IMR-90 (cell line): ENCODE data around the gene FOXK2. TPM values are rescaled to one million over a fixed set of nuclear protein-coding genes. Genes with fewer than 3 reads are reported as not detected.

Experiments used
- ATAC-seq: fragments of 200-7000 bp; cut with Tn5 transposase; 2 replicates; pipeline ENCODE4 v1.9.1; 2020; ENCODE audit warnings: low read depth, mild to moderate bottlenecking, moderate library complexity
- BruUV-seq: library from RNA; stranded (reverse); fragments of 400-500 nt; replicated peaks from 2 replicates; lab custom pipeline; 2021; lab: Mats Ljungman, UMichigan
- CTCF ChIA-PET: fragments of 300-600 bp; formaldehyde crosslinking; extraction: SDS; loops from one replicate; lab custom pipeline; 2021; ENCODE audit warnings: antibody characterized with exemption; lab: Yijun Ruan, JAX
- POLR2A ChIA-PET: fragments of 300-600 bp; sonication (Branson Sonifier 250); formaldehyde crosslinking; loops from one replicate; lab custom pipeline; 2022; ENCODE audit warnings: antibody characterized with exemption; ENCODE audit not compliant: unreplicated experiment; lab: Charles Lee
- DNase-seq: peaks from one replicate; pipeline ENCODE4 v3.0.0; 2013
- H2AFZ ChIP-seq: replicated peaks from 2 replicates; pipeline ENCODE3; 2013; ENCODE audit warnings: low read length, mild to moderate bottlenecking; ENCODE audit not compliant: poor library complexity
- H2AK5ac ChIP-seq: 2 replicates; pipeline ENCODE4 v1.6.1; 2013; ENCODE audit warnings: low read depth, low read length, inconsistent platforms
- H2AK9ac ChIP-seq: replicated peaks from 2 replicates; pipeline ENCODE3; 2013; ENCODE audit warnings: mild to moderate bottlenecking, low read depth, low read length, moderate library complexity; ENCODE audit not compliant: poor library complexity
- H2BK120ac ChIP-seq: 2 replicates; pipeline ENCODE4 v1.6.1; 2013; ENCODE audit warnings: low read depth, low read length, inconsistent platforms
- H2BK15ac ChIP-seq: 3 replicates; pipeline ENCODE4 v1.6.1; 2013; ENCODE audit warnings: low read depth, low read length, inconsistent platforms
- H2BK20ac ChIP-seq: 2 replicates; pipeline ENCODE4 v1.6.1; 2013; ENCODE audit warnings: low read depth, mild to moderate bottlenecking, inconsistent platforms, low read length, moderate library complexity
- H2BK5ac ChIP-seq: 2 replicates; pipeline ENCODE4 v1.6.1; 2013; ENCODE audit warnings: mild to moderate bottlenecking, low read depth, low read length, inconsistent platforms; ENCODE audit not compliant: poor library complexity, severe bottlenecking
- H3K14ac ChIP-seq: replicated peaks from 2 replicates; pipeline ENCODE4 v1.6.1; 2013; ENCODE audit warnings: low read depth, low read length, inconsistent platforms
- H3K18ac ChIP-seq: 2 replicates; pipeline ENCODE4 v1.6.1; 2013; ENCODE audit warnings: low read depth, low read length, control low read depth
- H3K23ac ChIP-seq: 2 replicates; pipeline ENCODE4 v1.6.1; 2013; ENCODE audit warnings: low read depth, low read length, inconsistent platforms
- H3K27ac ChIP-seq: 2 replicates; pipeline ENCODE4 v1.5.1; 2013; ENCODE audit warnings: mild to moderate bottlenecking, control low read depth, low read length; ENCODE audit not compliant: insufficient read depth
- H3K27me3 ChIP-seq: 2 replicates; pipeline ENCODE4 v1.6.1; 2013; ENCODE audit warnings: low read length; ENCODE audit not compliant: control insufficient read depth, insufficient read depth
- H3K36me3 ChIP-seq: 2 replicates; pipeline ENCODE4 v1.6.1; 2013; ENCODE audit warnings: low read length, mixed read lengths; ENCODE audit not compliant: control insufficient read depth, insufficient read depth
- H3K4ac ChIP-seq: 2 replicates; pipeline ENCODE4 v1.6.1; 2013; ENCODE audit warnings: low read depth, low read length, inconsistent platforms
- H3K4me1 ChIP-seq: 2 replicates; pipeline ENCODE4 v1.6.1; 2013; ENCODE audit warnings: low read length, mixed read lengths; ENCODE audit not compliant: control insufficient read depth, insufficient read depth
- H3K4me2 ChIP-seq: 2 replicates; pipeline ENCODE4 v1.6.1; 2013; ENCODE audit warnings: low read depth, mild to moderate bottlenecking, control low read depth, low read length, moderate library complexity
- H3K4me3 ChIP-seq: 2 replicates; pipeline ENCODE4 v1.5.1; 2013; ENCODE audit warnings: low read depth, mild to moderate bottlenecking, control low read depth, low read length, moderate library complexity; ENCODE audit not compliant: insufficient read depth
- H3K56ac ChIP-seq: 2 replicates; pipeline ENCODE4 v1.6.1; 2013; ENCODE audit warnings: low read length, inconsistent platforms; ENCODE audit not compliant: insufficient read depth; ENCODE audit errors: extremely low read depth
- H3K79me1 ChIP-seq, 2 experiments: 2 replicates each; pipeline ENCODE4 v1.6.1; 2013; ENCODE audit warnings: low read length in 2 of 2, inconsistent platforms in 1 of 2, low read depth in 1 of 2
- H3K9ac ChIP-seq: 2 replicates; pipeline ENCODE4 v1.6.1; 2013; ENCODE audit warnings: low read depth, low read length, control low read depth
- H3K9me1 ChIP-seq: 2 replicates; pipeline ENCODE4 v1.6.1; 2013; ENCODE audit warnings: low read length, inconsistent platforms; ENCODE audit not compliant: insufficient read depth
- H3K9me3 ChIP-seq: 2 replicates; pipeline ENCODE4 v1.6.1; 2013; ENCODE audit warnings: low read length; ENCODE audit not compliant: control insufficient read depth, insufficient read depth
- H4K20me1 ChIP-seq: 2 replicates; pipeline ENCODE4 v1.6.1; 2013; ENCODE audit warnings: low read length, inconsistent platforms; ENCODE audit not compliant: insufficient read depth
- H4K5ac ChIP-seq: 2 replicates; pipeline ENCODE4 v1.6.1; 2013; ENCODE audit warnings: mild to moderate bottlenecking, low read depth, low read length, control low read depth
- H4K8ac ChIP-seq, 2 experiments: 2 replicates each; pipeline ENCODE4 v1.6.1; 2013; ENCODE audit warnings: low read depth in 2 of 2, low read length in 2 of 2, control low read depth in 1 of 2, inconsistent platforms in 1 of 2
- H4K91ac ChIP-seq: 2 replicates; pipeline ENCODE4 v1.6.1; 2013; ENCODE audit warnings: low read depth, low read length, inconsistent platforms; ENCODE audit not compliant: insufficient read depth
- CEBPB ChIP-seq: IDR thresholded peaks from 2 replicates; pipeline ENCODE4 v1.6.1; 2012; ENCODE audit warnings: low read depth, low read length, improper control_type of control experiment
- ELK1 ChIP-seq: fragments of 150-350 bp; IDR thresholded peaks from 2 replicates; pipeline ENCODE4 v1.6.1; 2016; ENCODE audit warnings: low read depth, mild to moderate bottlenecking, low read length, moderate library complexity, borderline replicate concordance
- FOS ChIP-seq: fragments of 150-350 bp; IDR thresholded peaks from 2 replicates; pipeline ENCODE4 v1.6.1; 2016; ENCODE audit warnings: low read depth, low read length
- MAFK ChIP-seq: IDR thresholded peaks from 2 replicates; pipeline ENCODE4 v1.6.1; 2012; ENCODE audit warnings: low read depth, low read length, improper control_type of control experiment
- RCOR1 ChIP-seq: IDR thresholded peaks from 2 replicates; pipeline ENCODE4 v1.6.1; 2012; ENCODE audit warnings: mild to moderate bottlenecking, low read length, improper control_type of control experiment; ENCODE audit not compliant: insufficient replicate concordance
- USF2 ChIP-seq: fragments of 150-350 bp; IDR thresholded peaks from 2 replicates; pipeline ENCODE4 v1.6.1; 2017; ENCODE audit warnings: mild to moderate bottlenecking, antibody characterized with exemption, low read length, low read depth
- WGBS, 2 experiments: methylation state at CpG; one replicate each; pipeline versions ENCODE4 v1.1.5 to v1.1.7; 2013; ENCODE audit warnings: missing lambda C conversion rate in 2 of 2; ENCODE audit not compliant: insufficient read length in 1 of 2; ENCODE audit errors: extremely low coverage in 2 of 2; 5-methylcytosine and 5-hydroxymethylcytosine counted together
- dilution Hi-C: fragments of 300-500 bp; cut with HindIII; formaldehyde crosslinking; loops from one replicate; pipeline ENCODE4 v1.14.3; 2018; ENCODE audit warnings: low sequenced_read_pairs; ENCODE audit not compliant: unreplicated experiment
- in situ Hi-C: fragments of 300-500 bp; cut with MboI; formaldehyde crosslinking; loops from 3 replicates; pipeline ENCODE4 v1.14.3; 2019; ENCODE audit warnings: low sequenced_read_pairs, inconsistent platforms, mixed read lengths
- intact Hi-C: fragments of 100-400 bp; cut with micrococcal nuclease; formaldehyde crosslinking; loops from 2 replicates; pipeline ENCODE4 v1.10.0; 2022
- polyA plus RNA-seq, 3 experiments: library from polyadenylated mRNA; depleted of rRNA; stranded (reverse); fragments of >200 nt; gene quantifications; 2 replicates each; pipeline ENCODE4 v1.2.3, GENCODE V29; 2012; ENCODE audit warnings: low replicate concordance in 1 of 3
- total RNA-seq: library from RNA; depleted of rRNA; stranded (reverse); fragments of >200 nt; gene quantifications from 2 replicates; pipeline ENCODE4 v1.2.3, GENCODE V29; 2012

FOXK2 gene
- total and polyA plus RNA-seq, 2 of the 4 experiments (the other 2 are of a cell fraction), result 12.5 to 20.0 TPM

- Histone ChIP-seq H2BK20ac (no peak overlapping the region), H3K36me3 (peaks cover 48% of the 10 kb centered on the region), H4K91ac (no peak overlapping the region), H3K9me3 (no peaks in the 10 kb centered on the region), H3K4ac (no peak overlapping the region), H2BK15ac (no peak overlapping the region), H2AK9ac (no peak overlapping the region), H2BK120ac (no peak overlapping the region), H3K23ac (no peak overlapping the region), H4K8ac (no peak overlapping the region), H3K9ac (no peak overlapping the region), H3K4me2 (no peak overlapping the region), H2BK5ac (no peak overlapping the region), H3K56ac (no peak overlapping the region), H2AK5ac (no peak overlapping the region), H3K4me3 (no peak overlapping the region), H3K27me3 (no peaks in the 10 kb centered on the region), H4K5ac (no peak overlapping the region), H3K14ac (no peak overlapping the region), H3K27ac (no peak overlapping the region), H3K9me1 (no peaks in the 10 kb centered on the region), H3K79me1 (peaks cover 6 to 10% of the 10 kb centered on the region in 2 experiments; a peak in 2 of 4 replicates), H3K4me1 (peaks cover 3% of the 10 kb centered on the region), H4K20me1 (no peaks in the 10 kb centered on the region; the same call in 1 of the 2 replicates), H2AFZ (no peak overlapping the region), H3K18ac (no peak overlapping the region)
- DNase-seq (no peak), ATAC-seq (no peak)
- in situ Hi-C loops, result no loop called here
- POLR2A ChIA-PET, result no interaction called here
- WGBS, 2 experiments, result no CpG with 5 or more reads among the region's 22 CpGs
- CTCF ChIA-PET, result no interaction called here
- BruUV-seq, result no TSS peak
- TF ChIP-seq MAFK (no peak), USF2 (no peak), CEBPB (no peak), FOS (no peak), RCOR1 (no peak), ELK1 (no peak)
- dilution Hi-C loops, result no loop called here
- intact Hi-C loops, result no loop called here
Measured at GRCh38 chr17:82614095-82614631, 94.6 kb downstream of the FOXK2 start.
